CD4-positive, alpha-beta T cell treated with Interleukin-2 at 100 ng/mL for 4 hours (primary cell): ENCODE measurements around the gene RGP1.

Experiments used
- DNase-seq: peaks from one replicate; pipeline ENCODE4 v3.0.0-alpha.2; 2020; ENCODE audit warnings: low spot score

RGP1 gene

GRCh38 chr9:35743880-35744518 lies 5.1 kb upstream of the RGP1 start:
- no peak for DNase-seq

DNA sequence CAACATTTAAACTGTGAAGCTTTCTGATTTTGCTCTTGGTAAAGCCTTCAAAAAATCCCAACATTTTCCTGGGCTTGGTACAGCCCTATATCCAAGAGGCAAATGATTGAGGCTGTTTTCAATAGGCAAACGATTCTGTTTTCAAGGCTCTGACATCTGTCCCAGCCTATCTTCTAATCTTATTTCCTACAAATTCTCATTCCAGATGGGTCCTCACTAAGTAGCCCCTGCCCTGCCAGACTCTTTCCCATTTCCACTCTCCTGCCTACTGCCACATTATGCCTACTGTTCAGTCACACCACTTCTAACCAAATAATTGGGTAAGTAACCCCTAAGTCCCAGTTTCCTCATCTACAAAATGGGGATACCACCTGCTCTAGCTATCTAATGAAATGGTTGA lies 3.5 kb upstream of the RGP1 start:
- DNase-seq = no peak

- DNase-seq = no peak
These were observed 2.5 kb upstream of the RGP1 start for GRCh38 chr9:35746583-35746982.

DNA sequence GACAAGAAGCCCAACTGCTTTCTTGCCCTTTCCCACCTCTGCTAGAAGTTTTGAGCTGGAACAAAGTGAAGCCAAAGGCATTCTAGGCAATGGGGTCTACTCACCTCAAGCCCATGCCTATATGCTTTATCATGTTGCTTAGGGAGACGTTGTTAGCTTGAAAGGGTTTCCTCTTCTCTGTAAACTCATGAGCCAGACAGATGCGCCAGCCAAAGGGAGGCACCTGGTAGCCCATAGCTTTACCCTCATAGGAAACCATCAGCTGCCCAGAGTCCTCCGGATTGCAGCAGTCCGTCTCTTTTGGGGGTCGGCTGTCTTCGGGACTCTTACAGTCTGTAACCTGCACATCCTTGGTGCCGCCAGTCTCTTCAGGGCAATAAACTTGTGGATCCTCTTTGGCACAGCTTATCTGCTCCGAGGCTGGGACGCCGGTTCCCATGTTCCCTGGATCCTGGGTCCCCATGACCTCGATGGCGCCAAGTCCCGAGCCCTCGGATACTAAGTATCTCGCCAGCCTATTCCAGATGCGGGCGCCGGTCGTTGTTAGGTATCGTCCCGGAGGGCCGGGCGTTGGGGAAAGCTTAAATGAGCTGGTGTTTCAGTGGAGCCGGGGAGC lies 737 bp upstream of the RGP1 start:
- DNase-seq = no peak

GRCh38 chr9:35749515-35750255 lies 598 bp downstream of the RGP1 start:
- peak; percentile 51 for DNase-seq

GRCh38 chr9:35750256-35750531 lies 1.1 kb downstream of the RGP1 start:
- no peak for DNase-seq

DNA sequence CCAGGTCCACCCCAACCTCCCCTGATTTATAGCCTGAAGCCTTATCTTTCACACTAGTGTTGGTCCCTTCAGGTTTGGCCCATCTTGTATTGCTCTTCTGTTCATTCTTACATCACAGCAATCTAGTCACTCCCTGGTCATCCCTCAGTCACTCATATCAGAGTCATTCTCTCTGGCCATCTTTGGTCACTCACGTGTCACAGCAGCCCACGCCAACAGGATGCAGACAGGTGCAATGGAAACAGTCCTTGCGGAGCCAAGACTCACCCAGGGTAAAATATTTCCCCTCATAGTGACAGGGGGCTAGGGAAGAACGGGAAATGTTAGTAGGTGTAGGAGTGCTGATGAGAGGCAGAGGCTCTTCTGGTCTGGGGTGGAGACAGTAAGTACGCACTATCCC lies 4.4 kb downstream of the RGP1 start:
- DNase-seq = no peak

DNA sequence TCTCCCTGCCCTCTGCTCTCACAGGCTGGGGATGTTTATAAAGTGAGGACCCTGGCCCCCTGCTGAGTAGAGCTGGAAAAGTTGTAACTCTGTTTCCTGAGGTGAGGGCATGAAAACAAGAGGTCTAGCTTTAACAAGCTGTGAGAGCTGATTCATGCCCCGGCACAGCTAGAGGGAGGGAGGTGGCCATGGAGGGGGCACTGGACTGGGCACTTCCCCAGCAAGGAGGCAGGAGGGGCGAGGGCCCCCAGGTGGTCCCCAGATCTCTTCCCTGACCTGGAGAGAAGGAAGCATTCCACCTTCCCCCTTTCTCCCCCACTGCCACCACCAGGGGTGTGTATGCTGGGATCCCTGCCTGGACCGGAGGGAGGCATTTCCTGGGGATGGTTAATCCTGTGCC lies 5.2 kb downstream of the RGP1 start, which contains the start of gene MSMP:
MSMP (minus strand) TSS at position 13 of the 400 bp plus-strand sequence. CDS start 147 bp downstream, outside the sequence.
- DNase-seq = no peak

DNA sequence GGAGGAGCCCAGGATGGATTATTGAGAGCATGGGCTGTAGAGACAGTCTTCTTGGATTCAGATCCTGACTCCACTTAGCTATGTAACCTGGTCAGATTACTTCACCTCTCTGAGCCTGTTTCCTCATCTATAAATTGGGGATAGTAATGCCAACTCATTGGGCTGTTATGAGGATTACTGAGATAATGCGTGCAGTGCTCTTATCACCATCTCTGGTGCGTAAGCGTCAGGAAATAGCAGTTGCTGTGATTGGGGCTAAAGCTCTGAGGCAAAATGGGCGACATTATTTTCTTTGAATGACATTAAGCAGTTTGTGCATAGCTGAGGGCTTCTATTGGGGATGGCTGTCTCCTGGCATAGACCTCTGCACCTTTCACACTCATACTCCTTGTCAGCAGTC lies 6.0 kb downstream of the RGP1 start:
- DNase-seq = no peak

- peak; percentile 77 for DNase-seq
These were observed 7.5 kb downstream of the RGP1 start for GRCh38 chr9:35756275-35757225.

DNA sequence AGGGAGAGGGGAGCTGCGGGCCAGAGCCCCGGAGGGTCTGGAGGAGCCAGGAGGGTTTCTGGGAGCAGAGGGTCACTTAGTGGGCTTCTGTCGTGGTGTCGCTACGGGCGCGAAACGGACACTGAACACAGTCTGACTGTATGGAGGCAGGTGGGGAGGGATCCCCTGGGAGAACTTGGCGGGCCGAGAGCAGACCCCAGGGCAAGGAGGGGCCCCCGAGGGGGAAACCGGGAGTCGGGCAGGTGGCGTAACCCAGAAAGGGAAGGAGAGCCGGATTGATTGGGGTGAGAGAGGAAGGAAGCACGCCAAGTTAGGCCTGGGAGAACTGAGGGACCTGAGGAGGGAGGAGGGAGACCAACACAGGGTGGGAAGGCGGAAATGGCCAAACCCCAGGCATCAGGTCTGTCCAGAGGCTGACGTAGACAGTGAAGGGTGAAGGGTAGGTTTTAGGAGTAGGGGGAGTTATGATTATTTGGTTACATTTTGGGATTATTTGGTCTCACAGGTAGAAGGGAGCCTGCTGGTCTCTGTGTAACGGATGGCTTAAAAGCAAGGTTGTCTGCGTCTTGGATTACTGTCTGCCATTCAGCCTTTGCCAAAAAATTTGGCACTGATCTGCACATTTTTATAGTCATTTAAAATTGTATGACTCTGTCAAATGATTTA lies 8.3 kb downstream of the RGP1 start:
- DNase-seq = no peak

GRCh38 chr9:35757892-35758275 lies 8.8 kb downstream of the RGP1 start:
- DNase-seq = no peak

DNA sequence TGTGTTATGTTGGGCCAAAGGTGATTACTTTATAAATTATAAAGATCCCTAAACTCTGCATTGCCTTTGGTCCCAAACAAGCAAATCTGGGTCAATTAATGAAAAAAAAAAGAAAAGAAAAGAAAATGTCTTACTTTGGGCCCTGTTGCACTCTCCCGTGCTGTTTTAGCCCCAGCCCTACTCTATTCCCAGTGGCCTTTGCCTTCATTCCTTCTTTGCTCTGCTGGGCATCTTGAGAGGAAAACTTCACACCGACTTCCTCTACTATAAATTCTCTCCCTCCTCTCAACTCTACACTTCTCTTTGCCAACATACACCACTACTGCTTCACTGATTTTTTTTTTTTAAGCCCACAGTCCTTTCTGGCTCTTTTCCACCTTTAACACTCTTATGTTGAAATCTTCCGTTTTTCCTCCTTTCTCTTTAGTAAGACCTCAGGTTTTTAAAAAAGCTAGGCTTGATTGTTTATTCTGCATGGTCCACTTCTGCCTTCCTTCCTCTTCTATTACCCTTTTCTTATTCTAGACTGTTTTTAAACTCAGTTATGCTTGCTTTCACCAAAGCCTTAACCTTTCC lies 9.5 kb downstream of the RGP1 start:
- DNase-seq = no peak

- DNase-seq = no peak
These were observed 10.7 kb downstream of the RGP1 start for GRCh38 chr9:35759795-35760194.

DNA sequence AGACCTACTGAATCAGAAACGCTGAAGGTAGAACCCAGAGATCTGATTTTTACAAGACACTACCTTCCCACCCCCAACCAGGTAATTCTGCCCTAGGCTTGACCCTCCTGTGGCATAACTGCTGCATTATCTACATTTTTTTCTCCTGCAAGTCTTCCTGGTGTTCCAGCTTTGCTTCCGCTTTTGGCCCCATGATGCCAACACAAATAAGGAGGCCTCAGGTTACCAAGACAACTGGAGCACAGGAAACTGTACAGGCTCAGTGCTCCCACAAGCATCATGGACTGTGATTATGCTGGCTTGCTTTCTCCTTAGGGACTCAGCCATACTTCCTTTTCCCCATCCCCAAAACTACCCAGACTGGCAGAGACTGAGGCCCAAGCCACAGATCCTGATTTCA lies 11.6 kb downstream of the RGP1 start:
- no peak for DNase-seq

DNA sequence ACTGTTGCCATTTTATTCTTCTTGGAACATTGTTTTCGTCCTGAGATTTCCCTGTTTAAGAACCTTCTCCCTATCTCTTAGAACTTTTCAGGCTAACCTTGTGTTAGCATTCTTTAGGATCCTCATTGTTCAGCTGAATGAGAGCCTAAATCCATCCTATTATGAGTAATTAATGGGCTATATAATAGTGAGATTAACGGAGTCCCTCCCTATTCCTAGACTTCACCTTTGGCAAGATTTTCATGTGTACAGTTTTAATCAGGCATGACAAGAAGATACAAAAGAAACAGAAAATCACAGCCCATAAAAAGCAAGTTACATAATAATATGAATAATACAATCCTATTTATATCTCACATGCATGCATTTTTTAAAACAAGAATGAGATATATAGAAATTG lies 14.1 kb downstream of the RGP1 start:
- DNase-seq = no peak

DNA sequence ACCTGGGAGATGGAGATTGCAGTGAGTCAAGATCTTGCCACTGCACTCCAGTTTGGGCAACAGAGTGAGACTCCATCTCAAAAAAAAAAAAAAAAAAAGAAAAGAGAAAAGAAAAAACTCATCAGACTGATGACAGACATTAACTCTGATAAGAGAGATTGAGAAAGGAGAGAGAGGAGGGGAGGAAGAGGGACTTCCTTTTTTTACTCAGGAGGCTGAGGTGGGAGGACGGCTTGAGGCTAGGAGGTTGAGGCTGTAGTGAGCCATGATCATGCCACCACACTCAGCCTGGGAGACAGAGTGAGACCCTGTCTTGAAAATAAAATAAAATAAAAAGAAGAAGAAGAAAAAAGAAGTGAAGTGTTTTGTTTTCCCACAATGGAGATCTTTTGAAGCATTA lies 14.7 kb downstream of the RGP1 start:
- DNase-seq = no peak

- DNase-seq = no peak
These were observed 17.9 kb downstream of the RGP1 start for GRCh38 chr9:35766997-35767396.

DNA sequence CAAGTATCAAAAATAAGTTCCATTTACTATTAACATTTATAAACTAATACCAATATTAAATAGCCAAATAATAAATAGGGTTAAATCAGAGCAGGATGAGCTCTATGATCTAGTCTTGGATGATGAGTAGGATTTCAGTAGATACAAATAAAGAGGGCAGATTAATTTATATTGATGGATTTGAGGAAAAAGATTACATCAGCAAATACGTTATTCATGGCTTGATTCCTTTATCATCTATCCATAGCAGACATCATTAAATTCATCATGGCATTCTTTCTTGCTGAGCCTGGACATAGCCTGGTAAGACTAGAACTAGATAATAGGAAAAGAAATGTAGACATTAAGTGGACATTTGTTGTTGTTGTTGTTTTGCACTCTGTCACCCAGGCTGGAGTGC lies 18.4 kb downstream of the RGP1 start:
- no peak for DNase-seq

- no peak for DNase-seq
These were observed 20.7 kb downstream of the RGP1 start for GRCh38 chr9:35769763-35770162.

DNA sequence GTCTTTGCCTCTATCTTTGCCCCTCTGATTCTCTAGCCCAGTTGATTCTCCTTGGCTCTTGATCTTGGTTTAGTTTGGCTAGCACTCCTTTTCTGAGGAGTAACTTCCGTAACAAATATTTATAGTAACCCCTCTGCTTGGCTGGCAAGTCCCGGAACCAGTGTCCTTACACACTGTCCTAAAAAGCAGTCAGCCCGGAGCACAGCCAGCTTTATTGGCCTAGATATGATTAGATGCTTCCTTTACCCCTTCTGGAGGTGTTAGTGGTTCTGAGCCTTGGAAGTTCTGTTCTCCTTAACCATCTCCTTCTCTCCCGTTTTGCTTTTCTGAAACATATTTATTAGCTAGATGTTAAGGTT lies 22.0 kb downstream of the RGP1 start:
- DNase-seq = no peak

DNA sequence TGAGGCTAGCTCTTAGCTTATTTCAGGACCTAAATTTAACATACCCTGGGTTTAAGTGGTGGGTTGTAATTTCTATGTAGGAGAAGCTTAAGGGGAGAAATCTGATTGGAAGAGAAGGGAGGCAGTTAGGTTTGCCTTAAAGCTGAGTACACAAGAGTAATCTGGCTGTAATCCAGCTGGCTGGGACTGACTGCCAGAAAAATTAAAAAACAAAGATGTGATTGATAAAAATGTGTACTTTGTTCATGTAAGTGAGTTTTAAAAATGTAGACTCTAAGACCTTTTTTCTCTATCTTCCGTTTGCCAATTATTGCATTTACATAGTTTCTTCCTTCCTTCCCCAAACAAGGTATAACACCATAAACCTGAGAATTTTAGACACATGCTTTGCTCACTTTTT lies 22.4 kb downstream of the RGP1 start:
- DNase-seq = no peak
